ENCODE results near the gene HDAC1.

HDAC1 gene

GRCh38 chr1:32330558-32331151 is 38.8 kb downstream of the HDAC1 start:
- DNase-seq (ENCODE audit: low read depth) = no peak

DNA sequence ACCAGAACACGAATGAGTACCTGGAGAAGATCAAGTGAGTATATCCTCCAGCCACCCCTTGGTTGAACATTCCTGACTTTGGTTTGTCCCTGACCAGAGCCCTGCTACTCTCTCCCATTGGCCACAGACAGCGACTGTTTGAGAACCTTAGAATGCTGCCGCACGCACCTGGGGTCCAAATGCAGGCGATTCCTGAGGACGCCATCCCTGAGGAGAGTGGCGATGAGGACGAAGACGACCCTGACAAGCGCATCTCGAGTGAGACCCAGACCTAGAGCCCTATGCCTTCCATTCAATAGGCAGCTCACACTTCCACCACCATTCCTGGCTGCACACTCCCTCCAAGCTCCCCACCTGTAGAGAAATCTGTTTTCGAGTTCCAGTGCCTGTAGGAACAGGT is 39.7 kb downstream of the HDAC1 start:
- DNase-seq (ENCODE audit: low read depth) = no peak

GRCh38 chr1:32332290-32333079 is 40.6 kb downstream of the HDAC1 start:
- no peak for DNase-seq (ENCODE audit: low read depth)

DNA sequence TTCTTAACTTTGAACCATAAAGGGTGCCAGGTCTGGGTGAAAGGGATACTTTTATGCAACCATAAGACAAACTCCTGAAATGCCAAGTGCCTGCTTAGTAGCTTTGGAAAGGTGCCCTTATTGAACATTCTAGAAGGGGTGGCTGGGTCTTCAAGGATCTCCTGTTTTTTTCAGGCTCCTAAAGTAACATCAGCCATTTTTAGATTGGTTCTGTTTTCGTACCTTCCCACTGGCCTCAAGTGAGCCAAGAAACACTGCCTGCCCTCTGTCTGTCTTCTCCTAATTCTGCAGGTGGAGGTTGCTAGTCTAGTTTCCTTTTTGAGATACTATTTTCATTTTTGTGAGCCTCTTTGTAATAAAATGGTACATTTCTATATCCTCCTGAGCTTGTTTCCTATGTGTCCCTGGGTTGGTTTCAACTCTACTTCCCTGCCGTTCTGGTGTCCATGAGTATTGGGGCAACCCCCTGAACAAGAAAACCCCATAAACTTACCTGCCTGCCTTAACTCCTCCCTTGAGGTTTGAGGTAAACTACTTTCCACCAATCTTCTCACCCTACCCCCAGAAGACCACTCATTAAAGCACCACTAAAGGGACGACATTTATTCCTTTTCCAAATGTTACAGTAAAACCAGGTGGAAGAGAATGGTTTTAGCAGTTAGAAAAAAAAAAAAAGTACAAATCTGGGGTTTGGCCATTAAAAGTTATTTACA is 41.5 kb downstream of the HDAC1 start:
- no peak for DNase-seq (ENCODE audit: low read depth)

- DNase-seq (ENCODE audit: low read depth) = no peak
These were observed 42.5 kb downstream of the HDAC1 start for GRCh38 chr1:32334274-32334861.

DNA sequence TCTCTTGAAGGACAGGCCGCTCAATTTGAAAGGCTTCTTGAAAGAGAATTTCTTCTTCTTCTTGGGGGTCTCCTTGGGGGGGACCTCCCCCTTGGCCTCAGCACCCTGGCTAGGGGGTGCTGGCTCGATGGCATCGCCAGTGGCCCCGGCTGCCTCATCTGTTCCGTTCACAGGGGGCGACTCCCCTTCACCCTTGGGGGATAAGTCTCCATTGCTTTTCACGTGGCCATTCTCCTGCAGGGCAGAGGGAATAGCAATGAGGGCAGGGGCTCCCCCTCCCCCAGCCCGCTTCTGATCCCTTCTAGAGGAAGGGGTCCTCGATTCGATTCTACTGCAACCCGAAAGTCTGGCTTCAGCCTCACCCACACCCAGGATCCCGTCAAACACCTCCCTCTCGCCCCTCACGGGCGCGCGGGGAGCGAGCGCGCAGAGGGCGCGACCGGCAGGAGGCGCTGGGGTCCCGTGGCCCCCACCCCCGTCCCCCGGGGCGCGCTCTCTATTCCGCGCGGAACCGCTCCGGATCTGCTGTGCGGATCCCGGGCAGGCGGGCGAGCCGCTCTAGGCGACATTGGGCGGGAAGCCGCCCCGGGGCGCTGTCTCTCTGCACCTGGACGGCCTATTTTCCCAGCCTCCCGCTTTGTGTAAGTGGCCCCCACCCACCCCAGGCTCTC is 43.1 kb downstream of the HDAC1 start:
- DNase-seq (ENCODE audit: low read depth) = peak; percentile 44

DNA sequence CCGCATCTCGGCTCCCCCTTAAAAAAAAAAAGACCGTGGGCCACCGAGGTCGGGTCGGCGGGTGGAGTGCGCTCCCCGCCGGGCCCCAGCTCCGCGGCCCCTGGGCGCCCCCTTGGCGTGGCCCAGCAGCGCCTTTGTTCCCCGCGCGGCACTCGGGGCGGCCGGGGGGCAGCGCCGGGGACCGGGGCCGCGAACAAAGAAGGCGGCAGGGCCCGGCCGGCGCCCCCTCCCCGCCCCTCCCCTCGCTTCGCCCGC is 43.6 kb downstream of the HDAC1 start:
- DNase-seq (ENCODE audit: low read depth) = no peak

- DNase-seq (ENCODE audit: low read depth) = peak; percentile 81
These were observed 44.1 kb downstream of the HDAC1 start, which contains the start of gene MARCKSL1 for GRCh38 chr1:32335790-32336590. Gene MARCKSL1, minus strand, starts transcription at chr1:32336233. Its CDS starts 200 bp downstream, at chr1:32336033.

GRCh38 chr1:32336591-32336932 is 44.7 kb downstream of the HDAC1 start:
- DNase-seq (ENCODE audit: low read depth) = no peak

DNA sequence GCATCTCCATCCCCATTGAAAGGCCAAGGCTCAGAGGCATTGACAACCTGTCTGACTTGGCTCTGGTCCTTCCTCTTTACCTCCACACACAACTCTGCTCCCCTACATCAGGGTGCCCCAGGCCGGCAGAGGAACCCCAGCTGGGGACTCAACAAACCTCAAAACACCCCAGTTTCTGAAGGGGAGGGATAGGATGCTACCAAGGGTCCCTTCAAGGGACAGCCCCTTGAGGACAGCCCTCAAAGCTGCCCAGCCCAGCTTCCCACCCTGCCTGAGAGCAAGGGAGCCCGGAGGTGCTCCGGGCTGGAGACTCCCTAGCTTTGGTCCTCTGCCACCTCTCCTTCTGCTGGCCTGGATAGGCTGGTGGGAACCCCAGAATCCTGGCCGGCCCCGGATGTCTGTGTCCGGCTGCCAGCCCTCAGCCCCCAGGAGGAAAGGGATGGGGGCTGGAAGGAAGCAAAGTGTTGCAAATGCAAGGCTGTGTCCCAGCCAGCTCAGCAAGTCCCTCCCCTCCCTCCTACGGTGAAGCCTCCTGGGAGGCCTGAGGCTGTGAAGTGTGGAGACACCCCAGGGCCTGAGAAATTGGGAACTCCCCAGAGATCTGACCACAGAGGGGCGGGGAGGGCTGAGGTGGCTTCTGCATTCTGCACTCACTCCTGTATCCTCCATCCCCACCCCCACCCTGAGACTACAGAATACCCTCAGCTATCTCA is 45.2 kb downstream of the HDAC1 start:
- no peak for DNase-seq (ENCODE audit: low read depth)

DNA sequence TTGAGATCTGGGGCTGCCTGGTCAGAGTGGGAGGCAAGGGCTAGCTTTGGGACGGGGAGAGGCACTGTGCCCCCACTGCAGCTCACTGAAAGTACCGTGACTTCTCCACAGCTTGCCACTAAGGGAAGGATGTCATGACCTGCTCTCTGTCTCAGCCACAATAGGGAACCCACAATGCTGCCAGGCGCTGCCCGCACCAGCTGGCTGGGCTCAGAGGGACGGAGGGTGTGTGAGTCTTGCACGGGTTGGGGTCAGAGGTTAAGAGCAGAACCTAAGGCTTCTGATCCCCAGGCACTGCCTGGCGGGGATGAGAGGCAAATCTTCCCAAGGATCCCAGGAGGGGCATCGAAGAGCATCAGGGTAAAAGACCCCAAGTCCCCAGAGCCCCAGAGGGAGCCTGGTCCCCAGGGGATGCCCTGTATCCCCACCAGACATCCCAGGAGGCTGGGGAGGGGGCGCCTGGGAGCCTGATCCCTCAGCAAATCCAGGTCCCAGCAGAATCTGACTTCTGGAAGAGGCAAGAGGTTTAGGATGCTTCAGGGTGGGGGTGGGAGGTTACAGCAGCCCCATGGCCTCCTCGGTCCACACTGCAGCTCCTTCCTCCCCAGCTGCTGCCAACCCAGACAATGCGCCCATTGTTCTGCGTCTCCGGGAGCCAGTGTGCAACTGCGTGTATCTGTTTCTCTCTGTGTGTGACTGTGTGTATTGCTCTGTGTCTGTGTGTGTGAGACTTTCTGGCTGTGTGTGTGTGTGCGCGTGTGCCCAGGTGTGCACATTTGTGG is 46.2 kb downstream of the HDAC1 start:
- DNase-seq (ENCODE audit: low read depth) = no peak

GRCh38 chr1:32338637-32339145 is 46.8 kb downstream of the HDAC1 start:
- no peak for DNase-seq (ENCODE audit: low read depth)

DNA sequence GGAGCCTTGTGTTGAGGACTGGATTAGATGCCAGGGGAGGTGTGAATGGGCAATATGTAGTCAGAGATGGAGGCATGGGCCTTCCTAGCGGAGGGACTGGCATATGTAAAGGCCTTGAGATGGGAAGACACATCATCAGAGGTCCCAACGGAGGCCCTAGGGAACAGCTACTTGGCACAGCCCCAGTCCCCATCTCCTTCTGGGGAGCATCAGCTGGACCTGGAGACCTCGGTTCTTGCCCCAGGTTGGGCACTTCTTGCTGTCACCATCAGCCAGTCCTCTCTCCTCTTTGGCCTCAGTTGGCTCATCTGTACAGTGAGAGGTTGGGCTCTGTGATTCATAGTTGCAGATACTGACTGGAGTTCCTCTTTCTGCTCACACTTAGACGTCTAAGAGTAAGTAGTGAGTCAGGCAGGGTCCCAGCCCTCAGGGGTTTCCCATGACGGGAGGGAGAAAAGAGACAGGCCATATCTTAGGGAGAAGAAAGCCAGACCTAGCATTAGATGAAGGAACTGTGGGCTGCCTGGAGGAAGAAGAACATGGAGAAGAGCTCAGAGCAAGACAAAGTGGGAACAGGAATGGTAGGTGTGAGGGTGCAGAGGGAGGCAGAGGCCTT is 47.6 kb downstream of the HDAC1 start:
- DNase-seq (ENCODE audit: low read depth) = no peak

DNA sequence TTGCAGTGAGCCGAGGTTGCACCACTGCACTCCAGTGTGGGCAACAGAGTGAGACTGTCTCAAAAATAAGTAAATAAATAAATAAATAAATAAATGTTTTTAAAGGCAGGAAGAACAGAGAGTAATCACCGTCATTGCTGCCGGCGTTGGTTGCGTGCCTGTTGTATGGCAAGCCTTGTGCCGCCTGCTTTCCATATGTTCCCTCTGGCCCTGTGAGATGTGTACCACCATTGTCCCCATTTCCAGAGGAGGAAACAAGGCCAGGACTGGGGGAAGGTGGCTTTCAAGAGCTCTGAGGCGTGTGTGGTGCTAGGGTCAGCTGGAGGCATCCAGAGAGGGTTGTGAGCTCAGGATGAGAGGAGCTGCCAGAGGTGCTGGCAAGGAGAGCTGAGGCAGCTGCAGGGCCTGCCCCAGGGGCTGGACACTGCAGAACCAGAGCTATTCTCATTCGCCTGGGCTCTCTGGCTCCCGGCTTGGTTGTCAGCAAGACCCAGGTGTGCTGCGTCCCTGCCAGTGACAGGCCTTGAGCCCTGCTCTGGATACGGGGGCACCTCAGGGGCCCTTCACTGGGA is 49.4 kb downstream of the HDAC1 start:
- no peak for DNase-seq (ENCODE audit: low read depth)

DNA sequence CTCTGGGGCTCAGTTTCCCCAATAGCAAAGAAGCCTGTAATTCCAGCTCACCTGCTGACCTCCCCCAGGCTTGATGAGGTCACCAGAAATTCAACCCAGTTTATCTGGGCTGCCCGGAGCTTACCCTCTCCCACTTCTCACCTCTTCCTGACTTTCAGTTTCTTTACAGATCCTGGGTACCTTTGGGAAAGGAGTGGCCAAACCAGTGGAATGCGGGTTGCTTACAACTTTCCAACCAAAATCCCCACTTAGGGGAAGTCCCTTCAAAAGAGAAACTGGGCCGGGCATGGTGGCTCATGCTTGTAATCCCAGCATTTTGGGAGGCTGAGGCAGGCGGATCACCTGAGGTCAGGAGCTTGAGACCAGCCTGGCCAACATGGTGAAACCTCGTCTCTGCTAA is 50.1 kb downstream of the HDAC1 start:
- no peak for DNase-seq (ENCODE audit: low read depth)

- no peak for DNase-seq (ENCODE audit: low read depth)
These were observed 50.8 kb downstream of the HDAC1 start for GRCh38 chr1:32342704-32343103.

DNA sequence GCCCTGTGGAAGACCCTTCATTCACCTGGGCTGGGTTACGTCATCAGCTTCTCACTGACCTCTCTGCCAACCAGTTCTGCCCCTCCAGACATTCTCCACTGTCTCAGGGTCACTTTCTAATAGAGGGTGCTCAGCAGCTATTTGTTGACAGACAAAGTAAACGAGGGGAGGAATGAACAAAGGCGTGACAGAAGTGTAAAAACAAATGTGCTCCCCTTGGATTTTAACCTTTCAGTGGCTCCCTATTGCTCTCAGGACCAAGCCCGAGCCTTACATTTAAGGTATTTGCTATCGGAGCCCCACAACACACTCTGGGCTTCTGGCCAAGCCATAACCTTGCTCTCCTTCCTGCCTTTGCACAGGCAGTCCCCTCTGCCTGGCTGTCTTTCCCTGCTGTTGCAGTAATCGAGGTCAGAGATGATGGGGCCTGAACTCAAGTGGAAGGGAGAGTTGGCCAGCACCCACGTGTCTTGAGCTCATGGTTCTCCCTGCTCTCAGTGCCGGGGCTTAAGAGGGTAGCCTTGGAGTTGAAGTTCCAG is 53.5 kb downstream of the HDAC1 start:
- no peak for DNase-seq (ENCODE audit: low read depth)

GRCh38 chr1:32346532-32347157 is 54.8 kb downstream of the HDAC1 start:
- no peak for DNase-seq (ENCODE audit: low read depth)

Data from stimulated activated CD8-positive, alpha-beta memory T cell treated with anti-CD3 and anti-CD28 coated beads, Interleukin-12 subunit alpha, Interleukin-12 subunit beta, amount 100 ng/mL, for 1 hour (primary cell).